ENCODE results near the gene CLEC19A.
A peak's percentile ranks its signal among the peaks of the same experiment; 100 is the strongest.
"Not testable (repeated sequence)": the region's sequence is repeated elsewhere in the genome, so short reads cannot be mapped to it uniquely, and the experiment has no call there.

CLEC19A gene

DNA sequence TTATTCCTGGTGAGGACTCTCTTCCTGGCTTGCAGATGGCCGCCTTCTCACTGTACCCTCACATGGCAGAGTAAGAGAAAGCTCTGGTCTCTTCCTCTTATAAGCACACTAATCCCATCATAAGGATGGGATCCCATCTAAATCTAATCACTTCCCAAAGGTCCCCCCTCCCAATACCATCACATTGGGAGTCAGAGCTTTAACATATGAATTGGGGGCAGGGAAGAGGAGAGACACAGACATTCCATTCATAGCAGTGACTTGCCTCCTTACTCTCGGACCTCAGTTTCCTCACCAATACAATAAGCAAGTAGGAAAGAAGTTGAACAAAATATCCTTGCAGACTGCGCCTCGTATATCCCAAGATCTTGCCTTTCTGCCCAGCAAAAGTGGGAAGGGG, 1.7 kb downstream of the CLEC19A start:
- no peak for DNase-seq

DNA sequence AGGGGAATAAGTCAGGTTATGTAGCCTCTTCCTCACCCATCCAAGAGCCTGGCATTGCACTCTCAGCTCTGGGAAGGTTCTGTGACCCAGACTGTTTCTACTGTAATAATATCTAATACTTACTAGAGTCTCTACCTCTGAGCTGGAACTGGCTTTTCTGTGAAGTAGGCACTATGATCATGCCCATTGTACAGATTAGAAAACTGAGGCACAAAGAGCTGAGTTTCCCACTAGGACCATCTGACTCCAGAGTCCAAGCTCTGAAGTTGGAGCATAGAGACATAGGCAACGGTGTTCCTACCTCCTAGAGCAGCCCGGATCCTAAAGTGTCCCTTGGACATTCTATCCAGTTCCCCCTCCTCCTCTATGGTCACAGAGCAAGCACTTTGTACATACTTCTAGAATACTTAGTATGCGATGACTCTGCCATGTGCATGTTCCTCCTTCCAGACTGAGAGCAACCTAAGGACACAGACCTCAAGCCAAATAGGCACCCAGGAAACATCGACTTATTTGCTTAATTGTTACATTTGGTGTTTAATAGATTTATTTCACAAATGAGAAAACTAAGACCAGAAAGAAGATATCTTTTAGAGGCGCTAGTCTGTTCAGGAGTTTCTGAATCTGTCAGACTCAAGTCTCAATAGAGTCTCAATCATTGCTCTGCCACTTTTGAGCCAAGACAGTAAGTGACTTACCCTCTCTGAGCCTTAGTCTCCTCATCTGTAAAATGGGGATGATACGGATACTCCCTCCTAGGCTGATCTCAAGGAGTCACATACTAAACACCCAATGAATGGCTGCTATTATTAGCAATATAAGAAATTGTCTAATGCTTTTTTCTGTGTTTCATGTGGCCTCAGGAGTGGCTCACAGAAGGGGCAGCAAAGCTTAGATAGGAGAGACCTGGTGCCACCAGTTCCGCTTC, 3.6 kb downstream of the CLEC19A start:
- no peak for DNase-seq

- no peak for DNase-seq
These were observed 4.4 kb downstream of the CLEC19A start for GRCh38 chr16:19289811-19290485.

DNA sequence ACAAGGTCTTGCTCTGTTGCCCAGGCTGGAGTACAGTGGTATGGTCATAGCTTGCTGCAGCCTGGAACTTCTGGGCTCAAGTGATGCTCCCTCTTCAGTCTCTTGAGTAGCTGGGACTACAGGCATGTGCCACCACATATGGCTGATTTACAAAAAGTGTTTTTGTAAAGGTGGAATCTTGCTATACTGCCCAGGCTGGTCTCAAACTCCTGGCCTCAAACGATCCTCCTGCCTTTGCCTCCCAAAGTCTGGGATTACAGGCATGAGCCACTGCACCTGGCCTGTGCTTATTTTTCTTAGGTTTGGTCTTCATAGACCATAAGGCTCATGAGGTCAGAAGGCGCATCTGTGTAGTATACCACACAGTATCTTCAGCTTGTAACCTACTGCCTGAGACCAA, 5.3 kb downstream of the CLEC19A start:
- no peak for DNase-seq

- DNase-seq = no peak
These were observed 5.9 kb downstream of the CLEC19A start for GRCh38 chr16:19291475-19291874.

DNA sequence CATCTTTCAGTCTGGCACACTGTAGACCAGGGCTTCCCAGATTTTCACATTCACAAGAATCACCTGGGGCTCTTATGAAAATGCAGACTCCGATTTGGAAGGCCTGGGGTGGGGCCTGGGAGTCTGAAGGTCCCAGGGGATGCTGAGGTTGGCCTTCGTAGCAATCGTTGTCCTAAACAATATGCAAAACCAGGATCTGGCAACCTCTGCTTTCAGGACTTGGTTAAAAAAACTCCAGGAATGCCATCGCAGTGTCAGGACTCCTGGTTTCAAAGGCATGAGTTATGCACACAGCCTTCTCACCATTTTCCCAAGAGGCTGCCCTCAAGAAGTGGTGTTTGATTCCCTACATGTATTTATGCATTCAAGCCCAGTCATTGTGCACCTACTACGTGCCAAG, 6.7 kb downstream of the CLEC19A start:
- DNase-seq = no peak

DNA sequence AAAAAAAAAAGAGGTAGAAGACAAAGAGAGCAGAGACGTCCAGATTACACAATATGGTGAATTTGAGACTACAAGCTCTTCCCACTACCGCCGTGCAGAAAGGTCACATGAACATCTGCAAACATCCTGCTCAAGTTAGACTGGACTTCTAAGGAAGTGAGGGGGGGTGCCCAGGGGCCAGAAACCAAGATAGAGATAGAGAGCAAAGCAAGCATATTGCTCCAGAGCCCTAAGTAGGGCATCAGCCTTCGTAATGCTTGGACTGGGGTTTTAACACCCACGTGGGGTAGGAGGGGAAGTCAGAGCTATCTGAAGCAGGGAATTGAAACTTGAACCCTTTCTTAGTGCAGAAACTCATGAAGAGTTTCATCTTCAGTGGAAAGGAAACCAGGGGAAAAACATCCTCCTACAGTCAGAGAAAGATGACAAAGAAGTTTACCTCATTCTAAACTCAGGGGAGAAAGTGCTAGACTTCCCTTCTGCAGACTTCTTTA, 8.7 kb downstream of the CLEC19A start:
- peak; percentile 17 for DNase-seq

GRCh38 chr16:19295393-19295792, 9.9 kb downstream of the CLEC19A start:
- DNase-seq = no peak

DNA sequence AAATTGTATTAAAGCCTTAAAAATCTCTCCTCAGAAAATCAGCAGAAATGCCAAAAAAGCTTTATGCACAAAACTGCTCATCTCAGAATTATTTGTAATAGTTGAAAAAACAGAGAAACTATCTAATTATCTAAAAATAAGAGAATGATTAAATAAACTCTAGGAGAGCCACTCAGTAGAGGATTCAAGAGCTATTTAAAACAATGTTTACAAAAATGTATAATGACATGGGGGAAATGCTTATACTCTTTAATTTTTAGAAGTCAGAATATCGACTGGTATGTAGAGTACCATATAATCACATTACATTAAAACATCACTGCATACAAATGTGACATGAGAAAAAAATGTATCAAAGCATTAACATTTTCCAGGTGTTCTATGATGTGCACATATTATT, 11.9 kb downstream of the CLEC19A start:
- DNase-seq = no peak

- DNase-seq = no peak
These were observed 14.0 kb downstream of the CLEC19A start for GRCh38 chr16:19299565-19299964.

GRCh38 chr16:19301931-19302330, 16.4 kb downstream of the CLEC19A start:
- DNase-seq = no peak

GRCh38 chr16:19304750-19305149, 19.2 kb downstream of the CLEC19A start:
- DNase-seq = no peak

- DNase-seq = no peak
These were observed 19.9 kb downstream of the CLEC19A start for GRCh38 chr16:19305443-19305842.

GRCh38 chr16:19307587-19308241, 22.2 kb downstream of the CLEC19A start:
- DNase-seq = no peak

DNA sequence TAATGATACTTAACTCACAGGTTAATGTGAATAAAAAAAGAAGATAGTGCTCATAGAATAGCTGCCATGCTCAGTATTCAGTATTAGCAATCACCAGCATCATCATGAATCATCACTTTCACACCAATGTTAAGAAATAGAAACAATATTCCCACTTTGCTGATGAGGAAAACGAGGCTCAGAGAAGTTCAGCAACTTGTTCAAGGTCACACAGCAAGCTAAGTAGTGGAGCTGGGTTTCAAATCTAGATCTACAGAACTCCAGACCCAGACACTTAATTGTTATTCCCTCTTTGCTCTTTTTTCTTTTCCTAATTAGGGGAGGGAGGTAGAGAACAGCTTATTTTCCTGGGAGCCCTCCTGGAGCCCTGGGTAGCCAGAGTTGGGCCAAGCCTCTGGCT, 22.9 kb downstream of the CLEC19A start:
- DNase-seq = no peak

DNA sequence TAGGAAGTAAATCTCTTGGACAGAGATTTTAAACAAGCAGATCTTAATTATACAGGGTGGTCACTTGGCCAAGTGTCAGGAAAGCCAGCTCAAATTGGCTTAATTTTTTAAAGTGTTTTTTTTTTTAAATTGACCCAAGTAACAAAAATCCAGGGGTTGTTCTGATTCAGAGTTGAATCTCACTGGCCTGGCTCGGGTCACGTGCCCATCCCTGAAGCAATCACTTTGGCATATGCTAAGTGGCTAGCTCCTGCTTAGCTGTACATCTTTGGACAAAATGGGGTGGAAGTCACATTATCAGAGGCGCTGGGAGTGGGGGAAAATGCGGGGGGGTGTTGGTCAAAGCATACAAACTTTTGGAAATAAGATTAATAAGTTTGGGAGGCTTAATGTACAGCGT, 23.6 kb downstream of the CLEC19A start:
- no peak for DNase-seq

DNA sequence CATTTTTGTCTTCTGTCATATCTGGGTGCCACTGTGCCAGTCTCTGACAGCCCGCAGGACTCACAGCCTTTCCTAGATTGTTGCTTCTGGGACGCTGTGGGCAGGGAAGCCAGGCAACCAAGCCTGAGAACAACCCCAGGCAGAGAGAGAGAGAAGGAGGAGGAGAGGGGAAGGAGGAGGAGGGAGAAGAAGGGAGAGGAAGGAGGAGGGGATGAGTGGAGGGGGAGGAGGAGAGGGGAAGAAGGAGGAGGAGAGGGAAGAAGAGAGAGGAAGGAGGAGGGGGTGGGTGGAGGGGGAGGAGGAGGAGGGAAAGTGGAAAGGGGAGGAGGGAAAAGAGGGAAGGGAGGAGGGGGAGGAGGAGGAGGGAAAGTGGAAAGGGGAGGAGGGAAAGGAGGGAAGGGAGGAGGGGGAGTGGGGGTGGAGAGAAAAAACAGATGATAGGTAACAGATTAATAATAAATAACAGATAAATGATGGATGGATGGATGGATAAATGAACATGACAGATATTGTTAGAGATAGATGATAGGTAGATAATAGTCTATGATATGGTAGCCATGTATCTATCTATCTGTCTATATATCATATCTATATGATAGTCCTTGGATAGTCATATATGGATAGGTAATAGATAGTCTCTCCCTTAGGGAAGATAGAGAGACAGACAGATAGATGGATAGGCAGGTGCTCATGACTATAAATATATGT, 29.3 kb downstream of the CLEC19A start:
- DNase-seq = no peak

GRCh38 chr16:19315889-19316433, 30.4 kb downstream of the CLEC19A start:
- no peak for DNase-seq

DNA sequence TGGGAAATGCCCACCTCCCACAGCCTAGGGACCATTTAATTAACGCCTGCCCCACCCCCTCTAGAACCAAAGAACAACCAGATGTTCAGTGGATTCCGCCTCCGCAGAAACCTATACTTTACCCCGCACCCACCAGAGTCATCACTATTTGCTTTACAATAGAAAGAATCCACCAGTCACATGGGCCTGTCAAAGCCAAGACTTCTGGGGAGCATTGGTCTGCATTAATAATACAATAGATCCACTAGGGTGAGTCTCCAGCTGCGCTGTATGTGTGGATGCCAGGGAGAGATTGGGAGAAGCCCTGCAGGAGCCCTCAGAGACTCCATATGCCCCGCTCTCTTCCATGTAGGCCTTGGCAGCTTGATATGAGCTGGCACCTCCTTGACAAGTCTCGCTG, 31.3 kb downstream of the CLEC19A start:
- DNase-seq = no peak

DNA sequence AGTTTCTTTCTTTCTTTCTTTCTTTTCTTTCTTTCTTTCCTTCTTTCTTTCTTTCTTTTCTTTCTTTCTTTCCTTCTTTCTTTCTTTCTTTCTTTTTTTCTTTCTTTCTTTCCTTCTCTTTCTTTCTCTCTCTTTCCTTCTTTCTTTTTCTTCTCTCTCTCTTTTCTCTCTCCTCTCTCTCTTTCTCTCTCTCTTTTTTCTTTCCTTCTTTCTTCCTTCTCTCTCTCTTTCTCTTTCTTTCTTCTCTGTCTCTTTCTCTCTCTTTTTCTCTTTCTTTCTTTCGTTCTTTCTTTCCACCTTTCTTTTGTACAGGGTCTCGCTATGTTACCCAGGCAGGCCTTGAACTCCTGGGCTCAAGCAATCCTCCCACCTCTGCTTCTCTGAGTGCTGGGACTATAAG, 35.7 kb downstream of the CLEC19A start:
- DNase-seq = not testable (repeated sequence)

DNA sequence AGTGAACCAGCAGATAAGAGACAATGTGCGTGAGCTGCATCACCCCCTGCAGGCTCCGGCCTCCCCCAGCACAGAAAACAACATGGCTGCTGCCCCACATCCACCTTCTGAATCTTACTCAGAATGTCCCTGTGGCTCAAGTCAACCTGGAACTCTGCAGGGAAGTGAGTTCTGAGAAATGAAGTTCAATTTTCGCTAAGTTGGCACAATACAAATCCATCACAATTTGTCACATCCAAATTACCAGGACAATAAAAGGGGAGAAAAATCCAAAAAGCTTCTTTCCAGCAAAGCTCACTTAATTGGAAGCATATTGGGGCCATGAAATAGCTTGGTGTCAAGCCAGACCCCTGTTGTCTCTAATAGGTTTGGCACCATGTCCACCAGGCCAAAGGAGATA, 38.1 kb downstream of the CLEC19A start:
- no peak for DNase-seq

DNA sequence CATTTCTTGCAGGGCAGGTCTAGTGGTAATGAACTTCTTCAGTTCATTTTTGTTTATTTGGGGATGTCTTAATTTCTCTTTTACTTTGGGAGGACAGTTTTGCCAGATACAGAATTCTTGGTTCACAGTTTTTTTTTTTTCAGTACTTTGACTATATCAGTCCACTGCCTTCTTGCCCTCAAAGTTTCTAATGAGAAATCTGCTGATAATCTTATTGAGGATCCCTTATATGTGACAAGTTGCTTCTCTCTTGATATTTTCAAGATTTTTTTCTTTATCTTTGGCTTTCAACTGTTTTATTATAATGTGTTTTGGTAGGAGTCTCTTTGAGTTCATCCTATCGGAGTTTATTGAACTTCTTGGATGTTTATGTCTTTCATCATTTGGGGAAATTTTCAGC, 42.8 kb downstream of the CLEC19A start:
- DNase-seq = no peak

- DNase-seq = no peak
These were observed 44.4 kb downstream of the CLEC19A start for GRCh38 chr16:19329932-19330331.

All from CD4-positive, alpha-beta T cell treated with Interleukin-4 for 4 hours (primary cell).